ENCODE results near the gene FRMD4A.

FRMD4A gene

GRCh38 chr10:14198078-14198477, 132.6 kb downstream of the FRMD4A start:
- H3K4me3 ChIP-seq (replicated peaks; ENCODE audit: insufficient read depth, low read length), result no peak overlapping the region
- no peak for TF ChIP-seq GABPA (IDR thresholded peaks at IDR 0.05; ENCODE audit: low read depth)
- TF ChIP-seq SPI1 (IDR thresholded peaks at IDR 0.05; ENCODE audit: borderline replicate concordance, low read depth), result no peak
- no peak for TF ChIP-seq REST (IDR thresholded peaks at IDR 0.05; ENCODE audit: insufficient replicate concordance, low read depth)
- TF ChIP-seq CTCF (IDR thresholded peaks at IDR 0.05; ENCODE audit: insufficient read depth, low read length), result no peak
- TF ChIP-seq POLR2AphosphoS5 (IDR thresholded peaks at IDR 0.05; ENCODE audit: low read depth), result no peak
- H3K27ac ChIP-seq (replicated peaks), result no peak overlapping the region
- DNase-seq (ENCODE audit: low read depth in 1 of 2, low spot score in 1 of 2), result no peak
- H3K27me3 ChIP-seq (ENCODE audit: insufficient read depth, poor library complexity, severe bottlenecking), result no peaks in the 10 kb centered on the region

- Histone ChIP-seq H3K27me3 (ENCODE audit: insufficient read depth, poor library complexity, severe bottlenecking) (no peaks in the 10 kb centered on the region), H3K4me3 (replicated peaks; ENCODE audit: insufficient read depth, low read length) (no peak overlapping the region), H3K27ac (replicated peaks) (no peak overlapping the region)
- no peak for TF ChIP-seq SPI1 (IDR thresholded peaks at IDR 0.05; ENCODE audit: borderline replicate concordance, low read depth)
- no peak for TF ChIP-seq GABPA (IDR thresholded peaks at IDR 0.05; ENCODE audit: low read depth)
- TF ChIP-seq CTCF (IDR thresholded peaks at IDR 0.05; ENCODE audit: insufficient read depth, low read length), result no peak
- no peak for TF ChIP-seq POLR2AphosphoS5 (IDR thresholded peaks at IDR 0.05; ENCODE audit: low read depth)
- no peak for TF ChIP-seq REST (IDR thresholded peaks at IDR 0.05; ENCODE audit: insufficient replicate concordance, low read depth)
- DNase-seq (ENCODE audit: low read depth in 1 of 2, low spot score in 1 of 2), result no peak
Measured at GRCh38 chr10:14196113-14196512, 134.6 kb downstream of the FRMD4A start.

- DNase-seq (ENCODE audit: low read depth in 1 of 2, low spot score in 1 of 2), result no peak
- no peak overlapping the region for H3K4me3 ChIP-seq (replicated peaks; ENCODE audit: insufficient read depth, low read length)
- H3K27ac ChIP-seq (replicated peaks), result no peak overlapping the region
- no peaks in the 10 kb centered on the region for H3K27me3 ChIP-seq (ENCODE audit: insufficient read depth, poor library complexity, severe bottlenecking)
- TF ChIP-seq SPI1 (IDR thresholded peaks at IDR 0.05; ENCODE audit: borderline replicate concordance, low read depth), result no peak
- no peak for TF ChIP-seq POLR2AphosphoS5 (IDR thresholded peaks at IDR 0.05; ENCODE audit: low read depth)
- no peak for TF ChIP-seq REST (IDR thresholded peaks at IDR 0.05; ENCODE audit: insufficient replicate concordance, low read depth)
- TF ChIP-seq CTCF (IDR thresholded peaks at IDR 0.05; ENCODE audit: insufficient read depth, low read length), result no peak
- no peak for TF ChIP-seq GABPA (IDR thresholded peaks at IDR 0.05; ENCODE audit: low read depth)
Measured at GRCh38 chr10:14195433-14195832, 135.3 kb downstream of the FRMD4A start.

All from HL-60 (cell line).